ENCODE data around the gene HS3ST5.

GRCh38 chr6:114040871-114041270, 302.0 kb downstream of the HS3ST5 start:
- no peak for TF ChIP-seq CTCF (optimal IDR thresholded peaks at IDR 0.05 in 1 of 3, IDR thresholded peaks at IDR 0.05 in 1 of 3, conservative IDR thresholded peaks at IDR 0.05 in 1 of 3; ENCODE audit: extremely low read depth in 1 of 3, insufficient read depth in 2 of 3, low read length in 3 of 3)
- TF ChIP-seq EZH2 (IDR thresholded peaks at IDR 0.05; ENCODE audit: low read length), result no peak
